ENCODE measurements around the gene RRAS2. TPM values are rescaled to one million over a fixed set of nuclear protein-coding genes. Genes with fewer than 3 reads are reported as not detected.

Gene RRAS2
- total and polyA plus RNA-seq, 9 of the 15 experiments (the other 6 are each of a cell fraction or from before 2014, with no cell fraction given): 9.4 to 47.5 (median 37.6) TPM

GRCh38 chr11:14358729-14359439 is at the start of gene RRAS2 (continued):
- 0 out of 2 replicates have a peak, but pooled peaks have one; percentile 25 for TF ChIP-seq HCFC1 (IDR thresholded peaks at IDR 0.05; ENCODE audit: low read depth, low read length)
- TF ChIP-seq NFIX (CRISPR knock-in tag; IDR thresholded peaks at IDR 0.05; ENCODE audit: low read depth): no peak
- TF ChIP-seq GMEB1 (CRISPR knock-in tag; IDR thresholded peaks at IDR 0.05): peak; percentile 68
- no peak for TF ChIP-seq ILK (tag; IDR thresholded peaks at IDR 0.05; ENCODE audit: borderline replicate concordance, low read depth)
- no peak for TF ChIP-seq SRSF7 (optimal IDR thresholded peaks at IDR 0.05; ENCODE audit: low read depth, low read length)
- TF ChIP-seq RBBP5 (IDR thresholded peaks at IDR 0.05; ENCODE audit: borderline replicate concordance, insufficient read depth, low read length, poor library complexity, severe bottlenecking): peak; percentile 64
- TF ChIP-seq POLR2AphosphoS5 (IDR thresholded peaks at IDR 0.05; ENCODE audit: control insufficient read depth, insufficient read depth, low read depth, low read length): peak; percentile 80
- peak; percentile 65 for TF ChIP-seq RB1 (IDR thresholded peaks at IDR 0.05; ENCODE audit: low read depth)
- no peak for TF ChIP-seq REST (IDR thresholded peaks at IDR 0.05; ENCODE audit: borderline replicate concordance)
- peak; percentile 38; the same call in 1 of the 2 replicates for TF ChIP-seq REST (CRISPR knock-in tag; IDR thresholded peaks at IDR 0.05; ENCODE audit: low read depth)
- peak; percentile 68 for TF ChIP-seq KDM5B (IDR thresholded peaks at IDR 0.05; ENCODE audit: insufficient replicate concordance, low read depth, low read length)
- peak; percentile 87 for TF ChIP-seq CXXC5 (CRISPR knock-in tag; IDR thresholded peaks at IDR 0.05)
- peak; percentile 83; the same call in 1 of the 2 replicates for TF ChIP-seq GATAD2B (IDR thresholded peaks at IDR 0.05; ENCODE audit: borderline replicate concordance)
- peak in 1 of 2 experiments; percentile 75; a peak in 3 of 4 replicates for TF ChIP-seq MAZ (CRISPR knock-in tag; conservative IDR thresholded peaks at IDR 0.05 in 1 of 2, IDR thresholded peaks at IDR 0.05 in 1 of 2)
- no peak for TF ChIP-seq RUNX1 (IDR thresholded peaks at IDR 0.05; ENCODE audit: low read depth)
- TF ChIP-seq RAD21 (CRISPR knock-in tag; conservative IDR thresholded peaks at IDR 0.05 in 1 of 2, IDR thresholded peaks at IDR 0.05 in 1 of 2): no peak
